NCI-H748 (cell line): Measurements from ENCODE around the gene PLEKHO1.
"Not testable (repeated sequence)": the region's sequence is repeated elsewhere in the genome, so short reads cannot be mapped to it uniquely, and the experiment has no call there.

Source experiments
- DNase-seq: peaks from one replicate; lab custom pipeline; 2025; ENCODE audit not compliant: unreplicated experiment; lab: John Stamatoyannopoulos, UW

The PLEKHO1 gene, protein sequence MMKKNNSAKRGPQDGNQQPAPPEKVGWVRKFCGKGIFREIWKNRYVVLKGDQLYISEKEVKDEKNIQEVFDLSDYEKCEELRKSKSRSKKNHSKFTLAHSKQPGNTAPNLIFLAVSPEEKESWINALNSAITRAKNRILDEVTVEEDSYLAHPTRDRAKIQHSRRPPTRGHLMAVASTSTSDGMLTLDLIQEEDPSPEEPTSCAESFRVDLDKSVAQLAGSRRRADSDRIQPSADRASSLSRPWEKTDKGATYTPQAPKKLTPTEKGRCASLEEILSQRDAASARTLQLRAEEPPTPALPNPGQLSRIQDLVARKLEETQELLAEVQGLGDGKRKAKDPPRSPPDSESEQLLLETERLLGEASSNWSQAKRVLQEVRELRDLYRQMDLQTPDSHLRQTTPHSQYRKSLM

GRCh38 chr1:150149271-150150132, at the start of gene PLEKHO1:
Gene PLEKHO1 (plus strand): TSS chr1:150149916. CDS start chr1:150150258, 342 bp downstream.
- peak; percentile 82 for DNase-seq

- DNase-seq: peak; percentile 46
Observed at GRCh38 chr1:150102986-150103385, 46.7 kb upstream of the PLEKHO1 start.

DNA sequence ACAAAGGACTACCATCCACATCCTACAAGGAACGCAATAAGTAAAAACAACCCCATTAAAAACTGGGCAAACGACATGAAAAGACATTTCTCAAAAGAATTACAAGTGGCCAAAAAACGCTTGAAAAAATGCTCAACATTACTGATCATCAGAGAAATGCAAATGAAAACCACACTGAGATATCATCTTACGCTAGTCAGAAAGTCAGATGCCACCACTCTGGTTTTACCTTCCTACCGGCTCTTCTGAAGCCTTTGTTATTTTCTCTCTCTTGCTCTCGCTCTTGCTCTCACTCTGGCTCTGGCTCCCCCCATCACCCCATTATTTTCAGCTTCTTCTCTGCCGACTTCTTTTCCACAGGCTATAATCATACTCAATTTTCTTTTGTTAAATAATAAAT, 43.4 kb upstream of the PLEKHO1 start:
- DNase-seq: no peak

- DNase-seq: no peak
Observed at GRCh38 chr1:150109586-150109985, 40.1 kb upstream of the PLEKHO1 start.

GRCh38 chr1:150110116-150110515, 39.6 kb upstream of the PLEKHO1 start:
- no peak for DNase-seq

DNA sequence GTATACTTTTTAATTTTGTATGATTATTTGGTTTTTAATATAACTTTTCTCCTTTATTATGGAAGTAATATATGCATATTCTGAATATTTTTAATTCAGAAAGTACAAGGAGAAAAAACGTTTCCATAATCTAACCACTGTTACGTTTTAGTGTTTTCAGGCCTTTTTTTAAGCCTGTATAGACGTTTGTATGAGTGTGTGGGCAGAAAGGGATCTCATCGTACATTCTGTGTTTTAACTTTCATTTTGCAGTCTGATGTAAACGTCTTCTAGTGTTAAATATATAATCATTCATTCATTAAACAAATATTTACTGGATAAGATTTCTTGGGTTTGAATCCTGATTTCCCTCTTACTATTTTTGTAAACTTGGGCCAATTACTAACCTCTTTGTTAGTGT, 38.0 kb upstream of the PLEKHO1 start:
- no peak for DNase-seq

- no peak for DNase-seq
Observed at GRCh38 chr1:150115121-150115520, 34.6 kb upstream of the PLEKHO1 start.

DNA sequence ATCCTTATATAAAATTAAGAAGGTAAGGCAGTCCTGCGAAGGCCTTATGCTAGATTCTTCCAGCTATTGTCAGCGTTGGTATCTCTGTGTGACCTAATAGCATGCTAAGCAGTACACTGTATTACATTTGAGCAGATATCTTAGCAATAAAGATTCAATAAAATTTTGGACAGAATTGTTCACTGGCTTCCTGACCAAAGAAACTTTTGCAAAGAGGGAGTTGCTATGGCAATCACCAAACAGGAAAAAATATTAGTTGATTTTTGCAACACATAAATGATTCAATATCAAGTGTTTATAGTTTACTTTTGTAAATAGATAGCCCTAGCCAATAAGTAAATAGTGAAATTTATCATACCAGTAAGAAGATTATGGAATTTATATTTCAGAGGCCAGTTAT, 31.0 kb upstream of the PLEKHO1 start:
- DNase-seq: no peak

DNA sequence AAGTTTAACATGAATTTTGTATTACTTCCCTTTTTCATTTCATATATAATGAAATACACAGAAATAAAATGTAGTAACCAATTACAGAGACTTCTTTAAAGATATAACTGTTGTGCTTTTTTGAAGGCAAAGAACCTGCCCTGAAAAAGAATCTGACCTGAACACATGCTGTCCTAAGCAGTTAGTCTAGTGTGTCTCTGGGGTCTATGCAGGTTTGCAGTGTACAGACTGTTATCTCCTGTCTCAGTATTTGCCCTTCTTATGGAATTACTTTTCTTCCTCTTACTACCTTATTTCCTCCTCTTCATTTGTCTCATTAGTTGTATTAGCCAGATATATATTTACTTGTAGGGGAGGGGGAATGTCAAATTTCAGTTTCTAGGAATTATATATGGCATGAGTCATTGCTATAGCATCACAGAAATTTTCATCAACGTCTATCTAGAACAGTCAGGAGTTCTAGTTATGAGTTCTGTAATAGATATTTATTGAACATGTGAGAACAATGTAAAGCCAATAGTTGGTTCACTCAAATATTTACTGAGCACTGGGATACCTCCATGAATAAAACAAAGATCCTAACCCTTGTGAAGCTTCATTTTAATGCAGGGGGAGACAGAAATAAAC, 28.4 kb upstream of the PLEKHO1 start:
- DNase-seq: no peak

GRCh38 chr1:150126811-150127210, 22.9 kb upstream of the PLEKHO1 start:
- DNase-seq: no peak

DNA sequence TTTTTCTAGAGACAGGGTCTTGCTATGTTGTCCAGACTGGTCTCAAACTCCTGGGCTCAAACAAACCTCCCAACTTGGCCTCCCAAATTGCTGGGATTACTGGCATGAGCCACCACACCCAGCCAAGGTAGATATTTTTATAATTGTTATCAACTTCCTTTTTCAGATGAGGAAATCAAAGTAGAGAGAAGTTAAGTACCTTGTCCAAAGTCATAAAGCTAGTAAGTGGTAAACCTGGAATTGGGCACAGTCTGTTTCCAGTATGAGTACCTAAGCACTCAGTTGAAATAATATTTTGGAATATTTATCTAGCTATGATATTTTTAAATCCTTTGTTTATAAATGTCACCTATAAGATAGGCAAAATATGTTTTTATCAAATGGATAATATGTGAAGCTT, 22.3 kb upstream of the PLEKHO1 start:
- DNase-seq: no peak

DNA sequence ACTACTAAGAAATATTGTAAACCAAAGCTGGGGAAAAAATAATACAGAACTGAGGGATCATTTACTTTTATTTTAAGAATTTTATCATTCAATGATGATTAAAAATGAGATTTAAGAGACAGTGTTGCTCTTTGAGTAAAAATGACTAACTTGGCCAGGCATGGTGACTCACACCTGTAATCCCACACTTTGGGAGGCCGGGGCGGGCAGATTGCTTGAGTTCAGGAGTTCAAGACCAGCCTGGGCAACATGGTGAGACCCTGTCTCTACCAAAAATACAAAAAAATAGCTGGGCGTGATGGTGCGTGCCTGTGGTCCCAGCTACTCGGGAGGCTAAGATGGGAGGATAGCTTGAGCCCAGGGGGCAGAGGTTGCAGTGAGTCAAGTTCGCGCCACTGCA, 21.8 kb upstream of the PLEKHO1 start:
- DNase-seq: no peak

GRCh38 chr1:150132372-150132771, 17.3 kb upstream of the PLEKHO1 start:
- DNase-seq: no peak

GRCh38 chr1:150134537-150134936, 15.2 kb upstream of the PLEKHO1 start:
- DNase-seq: no peak

DNA sequence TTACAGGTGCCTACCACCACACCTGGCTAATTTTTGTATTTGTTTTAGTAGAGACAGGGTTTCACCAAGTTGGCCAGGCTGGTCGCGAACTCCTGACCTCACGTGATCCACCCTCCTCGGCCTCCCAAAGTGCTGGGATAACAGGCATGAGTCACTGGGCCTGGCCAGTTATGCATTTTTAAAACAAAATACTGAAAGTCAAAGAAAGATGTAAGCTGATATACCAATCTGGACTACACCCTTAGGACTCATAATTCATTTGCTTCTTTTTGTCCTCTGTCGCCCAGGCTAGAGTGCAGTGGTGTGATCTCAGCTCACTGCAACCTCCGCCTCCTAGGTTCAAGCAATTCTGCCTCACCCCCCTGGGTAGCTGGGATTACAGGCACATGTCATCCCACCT, 14.3 kb upstream of the PLEKHO1 start:
- DNase-seq: not testable (repeated sequence)

GRCh38 chr1:150138044-150138443, 11.7 kb upstream of the PLEKHO1 start:
- DNase-seq: no peak

- no peak for DNase-seq
Observed at GRCh38 chr1:150141452-150141851, 8.3 kb upstream of the PLEKHO1 start.

DNA sequence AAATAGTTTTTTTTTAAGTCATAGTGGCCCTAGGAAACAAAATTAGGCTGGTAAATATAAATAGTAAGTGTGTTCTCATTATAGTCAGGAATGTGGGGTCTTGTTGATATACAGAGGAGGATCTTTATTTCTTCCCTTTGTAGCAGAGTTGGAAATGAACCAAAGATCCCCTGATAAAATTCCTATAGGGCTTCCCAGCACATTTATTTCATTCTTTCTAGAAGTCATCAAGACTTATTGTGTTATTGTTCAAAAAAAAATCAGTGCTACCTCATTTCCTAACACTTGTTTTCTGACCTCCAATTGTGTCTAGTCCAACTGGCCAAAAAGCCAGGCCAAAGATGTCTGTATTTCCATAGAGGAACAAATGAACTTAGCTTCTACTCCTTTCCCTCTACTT, 7.6 kb upstream of the PLEKHO1 start:
- DNase-seq: no peak

GRCh38 chr1:150144606-150145005, 5.1 kb upstream of the PLEKHO1 start:
- no peak for DNase-seq

GRCh38 chr1:150146016-150146415, 3.7 kb upstream of the PLEKHO1 start:
- not testable (repeated sequence) for DNase-seq

GRCh38 chr1:150146849-150147542, 2.7 kb upstream of the PLEKHO1 start:
- DNase-seq: no peak
